HepG2 (cell line): ENCODE data around the gene CFL1. TPM values are rescaled to one million over a fixed set of nuclear protein-coding genes. Genes with fewer than 3 reads are reported as not detected.

Experiments used
- FUBP1 ChIP-seq: sonication (generic); formaldehyde crosslinking; IDR thresholded peaks from 2 replicates; pipeline ENCODE4 v1.5.1; 2020; ENCODE audit warnings: missing genetic modification reagents, mild to moderate bottlenecking, borderline replicate concordance
- HNF4A ChIP-seq: sonication (generic); formaldehyde crosslinking; IDR thresholded peaks from 2 replicates; pipeline ENCODE4 v1.4.0; 2020; ENCODE audit warnings: missing genetic modification reagents
- HOXA3 ChIP-seq: sonication (generic); formaldehyde crosslinking; IDR thresholded peaks from 2 replicates; pipeline ENCODE4 v1.5.0; 2020; ENCODE audit warnings: missing genetic modification reagents
- IRF2 ChIP-seq: IDR thresholded peaks from 2 replicates; pipeline ENCODE4 v1.6.1; 2018; ENCODE audit warnings: missing genetic modification reagents, missing compliant biosample characterization
- NCOA1 ChIP-seq: sonication (generic); formaldehyde crosslinking; IDR thresholded peaks from 2 replicates; pipeline ENCODE4 v1.9.0; 2021; ENCODE audit warnings: missing genetic modification reagents
- NR2C2 ChIP-seq: sonication (generic); formaldehyde crosslinking; IDR thresholded peaks from 2 replicates; pipeline ENCODE4 v1.4.0; 2020; ENCODE audit warnings: missing genetic modification reagents, mild to moderate bottlenecking, moderate library complexity, borderline replicate concordance
- NR2F6 ChIP-seq, 2 experiments: IDR thresholded peaks; 2 replicates each; pipeline ENCODE4 v1.6.1; 2016; ENCODE audit warnings: antibody characterized with exemption in 1 of 2, mild to moderate bottlenecking in 1 of 2
- RARA ChIP-seq: IDR thresholded peaks from 2 replicates; pipeline ENCODE4 v1.6.1; 2016; ENCODE audit warnings: missing genetic modification reagents, missing compliant biosample characterization
- SALL1 ChIP-seq: sonication (generic); formaldehyde crosslinking; IDR thresholded peaks from 2 replicates; pipeline ENCODE4 v1.8.0; 2022; ENCODE audit warnings: mild to moderate bottlenecking, missing genetic modification reagents
- SOX6 ChIP-seq, 2 experiments: fragments of 450-650 bp in 1 of 2; sonication (generic) in 1 of 2; formaldehyde crosslinking in 1 of 2; IDR thresholded peaks; 2 replicates each; pipeline versions ENCODE4 v1.4.0 to v1.6.1; 2017 to 2020; ENCODE audit warnings: antibody characterized with exemption in 1 of 2, mild to moderate bottlenecking in 1 of 2, missing genetic modification reagents in 1 of 2
- TFAP4 ChIP-seq: sonication (generic); IDR thresholded peaks from 2 replicates; pipeline ENCODE4 v1.6.1; 2016; ENCODE audit warnings: low read depth, borderline replicate concordance
- ZBTB40 ChIP-seq, 2 experiments: fragments of 450-650 bp in 1 of 2; sonication (generic) in 1 of 2; formaldehyde crosslinking in 1 of 2; IDR thresholded peaks; 2 replicates each; pipeline versions ENCODE4 v1.6.1 to v1.8.0; 2016 to 2022; ENCODE audit warnings: antibody characterized with exemption in 1 of 2, mild to moderate bottlenecking in 1 of 2, missing genetic modification reagents in 1 of 2
- ZEB1 ChIP-seq: IDR thresholded peaks from 2 replicates; pipeline ENCODE4 v1.6.1; 2012; ENCODE audit warnings: mild to moderate bottlenecking, low read depth, inconsistent platforms; ENCODE audit not compliant: insufficient replicate concordance
- ZNF280B ChIP-seq: sonication (generic); formaldehyde crosslinking; IDR thresholded peaks from 2 replicates; pipeline ENCODE4 v1.5.0; 2020; ENCODE audit warnings: missing genetic modification reagents, mild to moderate bottlenecking, borderline replicate concordance
- ZNF724P ChIP-seq: sonication (generic); formaldehyde crosslinking; IDR thresholded peaks from 2 replicates; pipeline ENCODE4 v1.8.0; 2022; ENCODE audit warnings: missing genetic modification reagents, borderline replicate concordance
- polyA plus RNA-seq, 8 experiments: library from polyadenylated mRNA; depleted of rRNA in 3 of 8; stranded (reverse) in 7 of 8; unstranded in 1 of 8; fragments of >200 nt; fragmentation: Illumina TruSeq in 4 of 8; extraction: Trizol in 4 of 8; gene quantifications; 2 replicates each; pipeline versions ENCODE4 v1.2.1 to v1.2.3, GENCODE V29; 2011 to 2016; ENCODE audit warnings: low read depth in 4 of 8, missing spikeins in 1 of 8, mixed read lengths in 1 of 8; ENCODE audit not compliant: insufficient read depth in 1 of 8
- total RNA-seq, 5 experiments: library from RNA; depleted of rRNA; stranded (reverse); fragments of >200 nt; fragmentation: Illumina TruSeq; extraction: Trizol; gene quantifications; 2 replicates each; pipeline ENCODE4 v1.2.3, GENCODE V29; 2016; ENCODE audit warnings: low read depth in 1 of 5

CFL1 gene
- total and polyA plus RNA-seq, 2 of the 13 experiments (the other 11 are each of a cell fraction or from before 2014, with no cell fraction given) = 379 to 383 TPM

GRCh38 chr11:65844231-65844872 lies 13.6 kb downstream of the CFL1 start (continued):
- TF ChIP-seq FUBP1 (CRISPR knock-in tag) (no peak), ZBTB40 (IDR thresholded peaks at IDR 0.05) (no peak), ZBTB40 (CRISPR knock-in tag; IDR thresholded peaks at IDR 0.05) (no peak), NCOA1 (CRISPR knock-in tag) (no peak), NR2C2 (CRISPR knock-in tag) (no peak), ZNF280B (CRISPR knock-in tag) (no peak), NR2F6 (IDR thresholded peaks at IDR 0.05) (peak; percentile 54; the same call in 1 of the 2 replicates), NR2F6 (CRISPR knock-in tag; IDR thresholded peaks at IDR 0.05) (peak; percentile 31; the same call in 1 of the 2 replicates), HOXA3 (0 out of 2 replicates have a peak, but pooled peaks have one; percentile 60), TFAP4 (0 out of 2 replicates have a peak, but pooled peaks have one; percentile 34), HNF4A (CRISPR knock-in tag) (peak; percentile 68), SOX6 (IDR thresholded peaks at IDR 0.05) (no peak), SOX6 (CRISPR knock-in tag; IDR thresholded peaks at IDR 0.05) (peak; percentile 34), SALL1 (peak; percentile 61), IRF2 (CRISPR knock-in tag) (no peak), RARA (CRISPR knock-in tag) (peak; percentile 90), ZNF724P (CRISPR knock-in tag) (no peak), ZEB1 (peak; percentile 0)
